AML-193 (cell line): ENCODE data around the gene CDHR2.
"Not testable (repeated sequence)": the region's sequence is repeated elsewhere in the genome, so short reads cannot be mapped to it uniquely, and the experiment has no call there.

Experiments used
- DNase-seq, 2 experiments: peaks; one replicate each; lab custom pipeline; 2025; lab: John Stamatoyannopoulos, UW

The CDHR2 gene

DNA sequence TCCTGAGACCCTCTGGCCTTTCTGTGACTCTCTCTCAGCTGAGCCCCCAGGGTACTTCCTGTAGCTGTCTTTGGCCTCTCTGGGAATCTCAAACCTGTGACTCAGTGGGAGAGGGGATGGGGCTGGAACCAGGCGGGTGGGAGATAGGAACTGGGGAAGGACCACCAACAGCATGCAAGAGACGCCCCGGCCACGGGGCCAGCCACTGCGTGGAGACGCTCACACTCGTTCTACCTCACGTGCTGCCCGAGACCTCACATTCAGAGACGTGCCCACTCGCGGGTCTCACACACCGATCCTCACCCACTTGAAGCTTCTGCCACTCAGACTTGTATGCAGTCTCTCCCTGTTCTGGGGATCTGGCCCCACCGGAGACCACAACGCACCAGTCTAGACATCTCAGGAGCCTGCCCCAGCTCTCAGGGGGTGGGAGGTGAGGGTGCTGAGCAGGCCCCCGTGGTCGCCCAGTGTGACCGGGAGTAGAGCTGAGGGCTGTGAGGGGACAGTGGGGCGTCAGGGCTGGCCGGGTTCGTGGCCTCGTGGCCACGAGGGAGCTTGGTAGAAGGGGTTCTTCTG, 47.0 kb downstream of the CDHR2 start:
- DNase-seq = no peak

DNA sequence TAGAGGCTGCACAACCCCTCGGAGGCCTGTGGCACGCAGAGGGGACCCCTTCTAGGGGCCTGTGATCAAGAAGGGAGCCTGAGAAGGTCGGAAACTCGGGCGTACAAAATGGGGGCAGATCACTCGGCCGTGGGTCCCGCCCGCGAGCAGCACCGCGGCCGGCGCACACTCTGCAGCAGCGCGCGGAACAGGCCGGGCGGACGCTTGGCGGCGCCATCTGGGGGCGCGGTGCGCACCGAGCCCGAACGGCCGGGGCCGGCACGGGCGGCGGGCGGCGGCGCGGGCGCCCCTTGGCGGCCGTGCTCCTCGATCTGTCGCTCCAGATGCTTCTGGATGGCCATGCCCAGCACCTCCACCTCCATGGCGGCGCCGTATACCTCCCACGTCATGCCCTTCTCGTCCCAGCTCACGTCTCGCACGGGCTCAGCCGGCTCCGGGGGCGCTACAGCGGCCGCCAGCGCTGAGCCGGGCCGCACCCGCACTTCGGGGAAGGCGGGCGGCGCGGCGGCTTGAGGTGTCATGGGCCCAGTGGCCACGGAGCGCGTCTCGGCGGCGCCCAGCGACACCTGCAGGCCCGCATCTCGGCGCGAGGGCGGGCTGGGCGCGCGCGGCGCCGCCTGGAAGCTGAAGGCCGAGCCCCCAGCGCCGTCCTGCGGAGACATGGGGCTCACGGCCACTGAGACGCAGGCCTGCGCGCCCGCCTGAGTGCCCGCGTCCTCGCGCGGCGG, 47.7 kb downstream of the CDHR2 start:
- no peak for DNase-seq

DNA sequence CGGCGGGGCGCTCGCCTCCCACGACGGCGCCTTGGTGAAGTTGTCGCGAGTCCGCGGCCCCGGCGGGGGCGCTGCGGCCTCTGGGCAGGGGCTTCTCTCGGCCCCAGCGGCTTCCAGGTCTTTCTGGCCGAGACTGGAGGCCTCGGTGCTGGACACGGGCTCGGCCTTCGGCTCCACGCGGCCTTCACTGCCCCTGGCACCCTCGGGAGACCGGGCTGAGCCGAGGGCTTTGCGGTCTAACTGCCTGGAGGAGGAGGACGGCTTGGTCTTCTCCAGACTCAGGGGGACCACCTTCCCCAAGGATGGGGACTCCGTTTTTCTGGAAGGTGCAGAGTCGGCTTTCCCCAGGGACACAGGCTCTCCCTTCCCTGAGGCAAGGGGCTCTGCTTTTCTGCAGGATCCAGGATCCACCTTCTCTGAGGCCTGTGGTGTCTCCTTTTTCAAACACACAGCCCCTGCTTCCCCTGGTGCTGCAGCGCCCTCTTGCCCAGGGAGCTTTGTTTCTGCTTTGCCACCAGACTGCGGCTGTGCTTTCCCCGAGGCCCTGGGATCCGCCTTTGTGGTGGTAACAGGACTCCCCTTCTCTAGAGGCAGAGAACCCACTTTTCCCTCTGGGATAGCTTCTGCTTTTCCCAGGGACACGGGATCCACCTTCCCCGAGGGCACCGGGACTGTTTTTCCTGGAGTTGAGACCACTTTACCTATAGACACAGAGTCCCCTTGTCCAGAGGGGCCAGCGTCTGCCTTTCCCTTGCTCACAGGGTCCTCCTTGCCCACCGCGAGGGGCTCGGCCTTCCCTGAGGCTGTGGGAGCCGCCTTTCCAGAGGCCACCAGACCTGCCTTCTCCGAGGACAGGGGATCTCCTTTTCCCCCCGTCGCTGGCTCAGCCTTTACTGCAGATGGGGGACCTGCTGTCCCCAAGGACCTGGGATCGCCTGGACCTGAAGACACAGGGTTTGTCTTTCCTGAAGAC, 48.6 kb downstream of the CDHR2 start:
- no peak for DNase-seq

DNA sequence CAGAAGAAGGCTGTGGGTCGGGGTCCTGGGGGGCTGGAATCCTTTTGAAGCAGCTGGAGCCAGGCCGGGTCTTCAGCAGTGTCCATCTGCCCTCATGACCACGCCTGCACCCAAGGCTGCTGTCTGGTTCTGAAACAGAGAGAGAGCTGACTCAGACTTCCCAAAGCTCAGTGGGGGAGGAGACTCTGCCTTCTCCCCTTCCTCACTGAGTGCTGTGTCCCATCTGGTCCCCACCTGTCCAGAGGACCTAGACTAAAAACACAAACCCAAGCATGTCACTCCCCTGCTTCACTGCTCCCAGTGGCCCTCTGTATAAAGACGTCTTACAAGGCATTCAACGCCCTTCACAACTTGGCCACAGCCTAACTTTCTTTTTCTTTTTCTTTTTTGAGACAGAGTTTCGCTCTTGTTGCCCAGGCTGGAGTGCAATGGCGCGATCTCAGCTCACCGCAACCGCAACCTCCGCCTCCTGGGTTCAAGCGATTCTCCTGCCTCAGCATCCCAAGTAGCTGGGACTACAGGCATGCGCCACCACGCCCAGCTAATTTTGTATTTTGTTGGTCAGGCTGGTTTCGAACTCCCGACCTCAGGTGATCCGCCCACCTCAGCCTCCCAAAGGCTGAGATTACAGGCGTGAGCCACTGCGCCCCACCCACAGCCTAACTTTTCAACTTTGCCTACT, 50.7 kb downstream of the CDHR2 start:
- DNase-seq = not testable (repeated sequence)

DNA sequence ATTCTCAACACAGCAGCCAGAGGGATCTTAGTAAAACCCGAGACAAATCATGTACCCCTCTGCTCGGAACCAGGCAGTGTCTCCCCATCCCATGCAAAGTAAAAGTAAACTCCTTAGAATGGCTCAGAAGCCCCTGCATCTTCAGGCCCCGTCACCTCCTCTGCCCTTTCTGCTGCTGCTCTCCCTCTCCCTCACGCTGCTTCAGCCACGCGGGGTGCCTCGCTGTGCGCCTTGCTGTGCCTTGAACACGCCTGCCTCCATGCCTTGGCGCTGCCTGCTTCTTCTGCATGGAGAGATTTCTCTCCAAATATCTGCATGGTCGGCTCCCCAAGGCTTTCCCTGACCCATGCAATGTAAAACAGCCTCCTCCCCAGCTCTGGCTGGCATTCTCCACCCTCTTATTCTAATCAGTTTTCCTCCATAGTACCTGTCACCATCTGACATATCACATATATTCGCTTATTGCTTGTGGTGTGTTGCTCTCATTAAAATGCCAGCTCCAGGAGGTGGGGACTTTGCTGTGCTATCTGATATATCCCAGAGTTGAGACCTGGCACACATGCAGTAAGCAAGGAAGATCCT, 52.9 kb downstream of the CDHR2 start:
- no peak for DNase-seq

DNA sequence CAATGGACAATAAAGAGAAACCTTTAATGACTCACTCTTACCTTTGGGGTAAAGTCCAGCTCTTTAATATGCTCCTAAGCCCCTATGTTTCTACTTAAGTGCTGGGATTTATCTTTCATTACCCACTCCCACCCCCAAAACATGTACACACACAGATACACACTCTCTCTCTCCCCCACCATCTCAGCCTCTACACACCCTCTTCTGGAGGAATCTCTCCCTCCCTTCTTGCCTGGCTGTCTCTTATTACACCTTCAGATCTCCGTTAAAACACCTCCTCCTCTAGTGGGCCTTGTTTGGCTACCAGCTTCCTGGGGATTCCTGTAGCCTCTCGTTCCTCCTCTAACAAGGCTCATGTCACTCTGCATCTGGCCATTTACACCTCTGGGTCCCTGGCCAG, 53.9 kb downstream of the CDHR2 start:
- no peak for DNase-seq

DNA sequence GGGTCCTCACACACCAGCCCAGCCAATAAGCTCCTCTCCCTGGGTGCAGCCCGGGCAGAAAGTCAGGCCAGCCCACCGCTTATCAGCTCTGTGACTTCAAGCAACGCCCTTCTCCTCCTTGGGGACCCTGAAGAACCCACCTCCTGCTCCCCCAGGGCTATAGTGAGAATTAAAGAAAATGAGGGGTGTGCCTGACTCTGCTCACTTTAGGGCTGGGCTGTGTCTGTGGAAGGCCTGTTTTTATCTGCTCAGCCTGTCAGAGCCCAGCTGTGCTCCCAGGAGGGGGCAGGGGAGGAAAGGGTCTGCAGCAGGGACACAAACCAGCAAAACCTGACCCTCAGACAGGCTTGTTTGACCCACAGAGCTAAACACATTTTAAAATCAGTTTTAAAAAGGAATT, 56.9 kb downstream of the CDHR2 start:
- no peak for DNase-seq

DNA sequence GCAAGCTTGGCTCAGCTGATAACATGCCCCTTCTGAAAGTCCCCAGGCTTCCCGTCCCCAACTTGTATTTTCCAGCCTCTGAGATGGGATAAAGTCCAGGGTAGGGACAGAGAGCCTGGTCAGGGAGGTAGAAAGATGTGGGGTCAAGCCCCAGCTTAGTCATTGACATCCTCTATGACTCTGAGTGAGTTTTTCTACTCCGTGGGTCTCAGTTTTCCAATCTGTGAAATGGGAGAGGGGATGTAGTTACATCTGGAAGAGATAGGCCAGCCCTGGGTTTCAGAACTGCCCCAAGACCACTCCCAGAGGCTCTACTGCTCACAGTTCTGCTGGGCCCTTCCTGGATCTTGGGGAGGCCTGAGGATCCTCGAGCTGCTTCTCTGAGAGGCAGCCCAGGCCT, 57.7 kb downstream of the CDHR2 start:
- no peak for DNase-seq

DNA sequence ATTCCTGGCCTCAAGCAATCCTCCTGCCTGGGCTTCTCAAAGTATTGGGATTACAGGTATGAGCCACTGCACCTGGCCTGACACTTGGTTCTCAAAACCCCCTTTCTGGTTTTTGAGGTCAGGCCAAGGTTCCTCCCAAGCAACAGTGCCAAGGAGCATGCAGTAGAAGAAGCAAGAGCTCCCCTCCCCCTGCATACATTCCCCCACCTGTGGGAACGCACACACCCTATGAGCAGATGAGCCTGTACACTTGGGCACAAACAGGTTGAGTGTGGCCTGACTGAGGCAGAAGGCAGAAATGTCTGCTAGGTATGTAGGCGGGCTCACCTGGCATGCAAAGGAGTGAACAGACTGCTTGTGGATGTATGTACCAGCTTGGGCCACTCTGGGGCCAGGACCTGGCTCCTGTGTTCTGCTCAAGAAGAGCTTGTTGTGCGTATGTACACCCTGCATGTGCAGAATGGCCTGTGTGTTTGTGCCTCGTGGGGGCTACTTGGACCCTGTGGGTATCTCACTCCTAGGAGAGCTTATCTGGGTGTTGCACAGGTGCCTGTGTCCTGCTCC, 59.1 kb downstream of the CDHR2 start:
- DNase-seq = no peak

DNA sequence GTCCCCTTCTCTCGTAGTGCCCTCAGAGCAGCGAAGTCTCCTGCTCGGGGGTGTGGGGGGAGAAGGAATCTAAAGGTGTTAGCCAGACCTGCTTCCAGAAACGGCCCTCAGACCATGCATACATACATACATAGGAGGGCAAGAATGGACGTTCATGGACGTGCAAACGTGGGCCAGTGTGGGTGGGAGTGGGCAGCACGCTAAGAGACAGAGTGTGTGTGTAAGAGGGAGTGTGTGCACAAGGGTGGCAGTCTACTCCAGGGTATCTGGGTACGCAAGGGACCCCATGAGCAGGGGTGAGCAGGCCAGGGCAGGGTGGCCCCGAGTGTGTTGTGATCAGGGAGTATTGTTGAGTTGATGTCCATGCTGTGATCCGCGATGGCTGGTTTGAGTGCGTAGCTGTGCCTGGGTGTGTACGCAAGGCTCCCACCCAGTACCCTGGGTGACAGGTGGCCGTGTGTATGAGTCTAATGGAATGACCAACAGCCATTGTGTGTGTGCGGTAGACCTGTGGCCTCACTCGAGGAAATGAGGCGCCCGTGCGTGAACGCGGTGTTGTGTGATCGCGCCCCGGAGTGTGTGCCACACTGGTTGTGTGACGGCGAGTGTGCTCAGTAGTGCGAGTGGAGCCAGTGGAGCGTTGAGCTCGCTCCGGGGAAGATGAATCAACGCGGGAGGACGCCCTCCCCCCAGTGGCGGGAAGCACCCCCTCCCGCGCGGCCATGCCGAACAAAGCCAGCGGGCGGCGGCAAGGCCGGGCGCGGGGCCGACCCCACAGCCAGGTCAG, 60.0 kb downstream of the CDHR2 start:
- no peak for DNase-seq

DNA sequence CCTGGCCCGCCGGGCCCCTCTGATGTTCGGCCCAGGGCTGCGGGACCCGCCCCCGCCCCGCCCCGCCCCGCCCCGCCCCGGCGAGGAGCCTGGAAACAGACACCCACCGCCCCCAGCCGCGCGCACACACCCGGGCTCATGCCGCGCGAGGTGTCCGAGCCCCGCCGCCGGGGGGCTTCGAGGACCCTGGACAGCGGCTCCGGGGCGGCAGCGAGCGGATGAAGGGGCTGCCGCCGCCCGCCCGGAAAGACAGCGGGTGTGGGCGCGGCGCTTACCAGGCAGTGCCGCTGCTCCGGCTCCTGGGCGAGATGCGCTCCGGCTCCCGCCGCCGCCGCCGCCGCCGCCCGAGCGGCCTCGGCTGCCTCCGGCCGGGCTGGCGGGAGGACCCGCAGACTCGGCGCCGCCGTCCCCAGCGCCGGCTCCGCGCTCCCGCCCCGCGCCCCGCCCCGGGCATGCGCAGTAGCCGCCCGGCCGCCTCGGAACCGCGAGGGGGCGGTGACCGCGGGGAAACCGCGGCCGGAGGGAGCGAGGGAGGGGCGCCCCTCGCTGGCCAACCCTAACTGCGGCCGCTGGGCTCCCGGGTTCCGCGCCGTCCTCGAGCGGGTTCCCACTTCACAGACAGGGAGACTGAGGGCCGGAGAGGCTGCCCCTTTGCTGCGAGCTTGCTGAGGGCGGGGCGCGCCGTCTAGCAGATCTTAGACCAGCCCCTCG, 60.7 kb downstream of the CDHR2 start, which contains the start of gene GPRIN1:
GPRIN1 (minus strand) TSS at position 433 of the 711 bp plus-strand sequence. CDS start 10,322 bp downstream, outside the sequence.
- DNase-seq = peak; percentile 9 to 20

DNA sequence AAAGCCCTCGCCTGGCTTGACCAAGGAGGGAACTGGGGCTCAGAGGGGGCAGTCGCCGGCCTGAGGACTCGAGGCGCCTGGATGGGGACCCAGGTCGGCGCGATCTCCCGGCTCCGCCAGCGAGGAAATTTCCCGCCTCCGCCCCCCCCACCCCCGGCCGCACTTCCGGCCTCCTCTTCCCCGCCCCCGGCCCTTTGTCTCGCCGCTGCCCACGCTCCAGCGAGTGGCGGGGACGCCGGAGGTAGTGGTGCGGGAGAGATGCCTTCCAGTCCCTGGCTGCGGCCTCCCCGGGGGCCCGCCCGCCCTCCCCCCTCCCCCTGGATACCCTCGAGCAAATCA, 61.3 kb downstream of the CDHR2 start:
- no peak for DNase-seq

DNA sequence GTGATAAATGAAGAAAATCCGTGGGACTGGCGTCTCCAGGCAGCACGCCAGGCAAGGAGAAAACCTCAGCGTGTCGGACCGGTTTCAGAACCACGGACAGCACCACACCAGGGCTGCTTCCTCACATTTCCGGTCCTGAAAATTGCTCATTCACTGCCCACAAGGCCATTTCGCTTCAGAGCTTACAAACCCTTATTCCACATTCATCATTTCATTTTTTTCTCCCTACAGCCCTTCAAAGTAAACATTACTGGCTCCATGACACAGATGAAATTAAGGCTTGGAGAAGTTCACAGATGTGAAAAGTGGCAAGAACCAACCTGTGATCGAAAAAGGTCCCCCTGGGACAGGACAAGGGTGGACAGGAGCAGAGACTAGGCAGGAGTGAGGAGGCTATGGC, 62.3 kb downstream of the CDHR2 start:
- DNase-seq = peak; percentile 47 to 48

DNA sequence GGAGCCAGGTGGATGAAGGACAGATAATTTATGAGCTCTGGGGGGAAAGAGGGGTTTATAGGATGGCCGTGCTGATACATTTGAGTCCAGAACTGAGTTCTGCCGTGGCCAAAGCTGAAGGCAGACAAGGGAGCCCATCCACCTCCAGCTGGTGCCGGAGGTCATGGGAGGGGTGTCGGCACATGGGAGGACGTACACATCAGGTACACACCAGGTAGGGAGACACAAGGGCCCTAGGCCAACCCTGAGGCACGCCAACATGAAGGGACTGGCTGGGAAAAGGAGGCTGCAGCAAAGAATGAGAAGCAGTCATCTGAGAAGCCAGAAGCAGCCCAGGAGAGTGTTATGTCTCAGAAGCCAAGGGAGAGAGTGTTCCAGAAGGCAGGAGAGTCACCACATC, 62.9 kb downstream of the CDHR2 start:
- DNase-seq = no peak

DNA sequence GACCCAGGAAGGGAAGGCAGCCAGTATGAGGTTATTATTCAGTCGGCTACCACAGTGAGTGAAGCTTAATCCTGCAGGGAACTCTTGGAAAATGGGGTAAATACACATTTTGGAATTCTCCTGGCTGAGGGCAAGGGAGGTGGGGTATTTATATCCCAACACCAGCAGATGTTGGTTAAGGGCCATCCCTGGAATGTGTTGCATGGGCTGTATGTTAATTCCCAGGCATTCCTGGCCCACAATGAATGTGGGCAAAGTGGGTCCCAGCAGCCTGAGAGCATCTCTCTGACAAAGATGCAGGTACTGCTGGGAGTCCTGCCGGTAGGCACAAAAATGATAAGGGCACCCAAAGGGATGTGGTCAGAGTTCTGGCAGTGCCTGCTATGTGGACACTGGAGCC, 63.7 kb downstream of the CDHR2 start:
- DNase-seq = no peak

DNA sequence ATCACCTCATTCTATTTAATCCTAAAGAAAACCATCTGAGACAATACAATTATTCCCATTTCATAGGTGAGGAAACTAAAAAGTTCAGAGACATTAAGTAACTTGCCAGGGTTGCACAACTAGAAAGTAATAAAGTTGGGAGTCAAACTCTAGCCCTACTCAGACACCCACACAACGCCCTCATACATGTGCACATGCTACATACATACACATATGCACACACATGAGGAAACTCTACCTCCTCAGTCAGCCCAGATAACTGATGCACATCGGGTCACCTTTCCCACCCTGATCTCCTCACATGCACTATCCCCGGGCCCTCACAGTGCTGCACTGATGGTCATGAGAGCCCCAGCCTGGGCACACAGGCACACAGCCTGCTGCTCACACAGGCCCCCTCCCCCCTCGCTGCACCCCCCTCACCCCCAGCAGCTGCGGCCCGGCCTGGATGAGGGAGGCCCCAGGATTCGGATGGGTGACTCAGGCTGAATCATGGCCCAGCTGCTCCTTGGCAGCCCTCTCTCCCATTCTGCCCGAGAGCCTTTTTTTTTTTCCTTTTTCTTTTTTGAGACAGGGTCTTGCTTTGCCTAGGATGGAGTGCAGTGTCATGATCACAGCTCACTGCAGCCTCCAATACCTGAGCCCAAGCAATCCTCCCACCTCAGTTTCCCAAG, 65.8 kb downstream of the CDHR2 start:
- no peak for DNase-seq

DNA sequence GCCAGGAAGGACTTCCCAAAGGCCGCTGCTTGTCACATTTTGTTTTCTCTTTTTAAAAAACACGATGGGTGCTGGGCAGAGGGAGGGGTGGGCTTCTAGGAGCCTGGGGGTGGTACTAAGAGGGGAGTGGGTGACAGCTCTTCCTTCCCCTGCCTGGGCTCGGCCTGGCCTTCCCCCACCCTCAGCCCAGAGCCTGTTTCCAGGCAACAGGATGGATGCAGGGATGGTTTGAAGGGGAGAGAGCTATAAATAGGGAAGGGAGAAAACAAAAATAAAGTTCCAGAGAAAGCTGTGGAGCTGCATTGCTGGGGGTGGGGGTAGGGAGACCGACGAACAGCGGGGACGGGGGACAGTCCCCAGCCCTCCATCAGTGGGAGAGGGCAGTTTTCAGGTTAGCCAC, 67.4 kb downstream of the CDHR2 start:
- no peak for DNase-seq

DNA sequence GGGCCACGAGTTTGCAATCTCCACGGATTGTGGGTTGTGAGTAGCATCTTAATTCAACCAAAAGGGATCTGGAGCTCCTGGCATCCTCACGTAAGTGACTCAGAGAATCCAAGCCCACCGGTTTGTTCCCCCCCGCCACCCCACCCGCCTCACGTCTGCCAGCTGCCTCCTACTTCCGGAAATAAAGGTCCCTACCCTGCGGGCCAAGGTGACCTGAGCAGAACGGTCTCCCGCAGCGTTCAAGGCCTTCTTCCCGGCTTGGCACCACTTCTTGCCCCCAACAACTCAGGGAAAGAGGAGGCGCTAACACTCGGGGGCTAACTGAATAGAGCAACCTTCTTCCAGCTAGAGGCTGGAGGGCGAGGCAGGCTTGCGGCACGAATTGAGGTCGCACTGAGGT, 69.6 kb downstream of the CDHR2 start:
- DNase-seq = no peak

DNA sequence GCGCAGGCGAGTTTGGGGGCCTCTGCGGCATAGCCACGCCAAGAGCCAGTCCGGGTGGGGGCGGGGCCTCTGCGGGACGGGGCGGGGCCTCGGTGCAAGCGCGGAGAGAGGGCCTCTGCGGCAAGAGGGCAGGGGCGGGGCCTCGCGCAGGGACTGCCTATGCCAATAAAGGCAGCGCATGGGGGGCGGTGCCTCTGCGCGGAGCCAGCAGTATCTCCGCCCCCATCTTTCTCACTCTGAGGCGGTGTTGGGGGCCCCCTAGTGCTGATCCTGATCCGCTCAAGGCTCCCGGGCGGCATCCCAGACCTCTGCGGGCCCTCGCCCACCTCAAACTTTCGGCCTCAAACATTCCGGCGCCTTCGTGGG, 70.0 kb downstream of the CDHR2 start:
- no peak for DNase-seq
